ENCODE results near the gene TTLL3.
"Not testable (repeated sequence)": the region's sequence is repeated elsewhere in the genome, so short reads cannot be mapped to it uniquely, and the experiment has no call there.

TTLL3 gene

DNA sequence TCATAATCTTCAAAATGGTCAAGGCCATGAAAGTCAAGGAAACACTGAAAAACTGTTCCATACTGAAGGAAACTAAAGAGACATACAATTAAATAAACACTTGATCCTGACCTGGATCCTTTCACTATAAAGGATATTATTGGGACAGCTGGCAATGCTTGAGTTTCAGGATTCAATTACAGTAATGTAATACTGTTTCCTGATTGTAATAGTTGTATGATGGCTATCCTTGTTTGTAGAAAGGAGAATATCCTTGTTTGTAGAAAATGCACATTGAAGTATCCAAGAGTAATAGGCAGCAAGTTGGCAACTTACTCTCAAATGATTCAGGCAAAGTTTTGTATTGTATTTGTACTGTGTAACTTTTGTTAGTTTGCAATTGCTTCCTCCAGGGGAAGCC is 65.4 kb downstream of the TTLL3 start:
- Histone ChIP-seq H3K4me1 (ENCODE audit: low read depth, poor library complexity, severe bottlenecking) (peaks cover 10% of the 10 kb centered on the region), H3K79me2 (ENCODE audit: insufficient read depth, low read depth) (no peaks in the 10 kb centered on the region), H3K9ac (no peak overlapping the region), H3K27ac (no peak overlapping the region), H3K36me3 (ENCODE audit: insufficient read depth) (no peaks in the 10 kb centered on the region), H4K20me1 (ENCODE audit: insufficient read depth) (no peaks in the 10 kb centered on the region), H3K27me3 (ENCODE audit: insufficient read depth, low read depth) (no peaks in the 10 kb centered on the region), H3K4me3 (IDR thresholded peaks at IDR 0.05; ENCODE audit: insufficient read depth, low read depth, low read length) (no peak overlapping the region), H3K4me2 (no peak overlapping the region), H2AFZ (ENCODE audit: low read depth) (no peak overlapping the region)
- TF ChIP-seq, protein P1, sequence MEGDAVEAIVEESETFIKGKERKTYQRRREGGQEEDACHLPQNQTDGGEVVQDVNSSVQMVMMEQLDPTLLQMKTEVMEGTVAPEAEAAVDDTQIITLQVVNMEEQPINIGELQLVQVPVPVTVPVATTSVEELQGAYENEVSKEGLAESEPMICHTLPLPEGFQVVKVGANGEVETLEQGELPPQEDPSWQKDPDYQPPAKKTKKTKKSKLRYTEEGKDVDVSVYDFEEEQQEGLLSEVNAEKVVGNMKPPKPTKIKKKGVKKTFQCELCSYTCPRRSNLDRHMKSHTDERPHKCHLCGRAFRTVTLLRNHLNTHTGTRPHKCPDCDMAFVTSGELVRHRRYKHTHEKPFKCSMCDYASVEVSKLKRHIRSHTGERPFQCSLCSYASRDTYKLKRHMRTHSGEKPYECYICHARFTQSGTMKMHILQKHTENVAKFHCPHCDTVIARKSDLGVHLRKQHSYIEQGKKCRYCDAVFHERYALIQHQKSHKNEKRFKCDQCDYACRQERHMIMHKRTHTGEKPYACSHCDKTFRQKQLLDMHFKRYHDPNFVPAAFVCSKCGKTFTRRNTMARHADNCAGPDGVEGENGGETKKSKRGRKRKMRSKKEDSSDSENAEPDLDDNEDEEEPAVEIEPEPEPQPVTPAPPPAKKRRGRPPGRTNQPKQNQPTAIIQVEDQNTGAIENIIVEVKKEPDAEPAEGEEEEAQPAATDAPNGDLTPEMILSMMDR (conservative IDR thresholded peaks at IDR 0.05; ENCODE audit: low read depth, low read length): no peak

DNA sequence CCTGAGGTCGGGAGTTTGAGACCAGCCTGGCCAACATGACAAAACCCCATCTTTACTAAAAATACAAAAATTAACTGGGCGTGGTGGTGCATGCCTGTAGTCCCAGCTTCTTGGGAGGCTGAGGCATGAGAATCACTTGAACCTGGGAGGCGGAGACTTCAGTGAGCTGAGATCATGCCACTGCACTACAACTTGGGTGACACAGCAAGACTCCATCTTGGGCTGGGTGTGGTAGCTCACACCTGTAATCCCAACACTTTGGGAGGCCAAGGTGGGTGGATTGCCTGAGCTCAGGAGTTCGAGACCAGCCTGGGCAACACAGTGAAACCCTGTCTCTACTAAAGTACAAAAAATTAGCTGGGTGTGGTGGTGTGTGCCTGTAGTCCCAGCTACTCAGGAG is 66.2 kb downstream of the TTLL3 start:
- H3K4me2 ChIP-seq; H4K20me1 ChIP-seq (ENCODE audit: insufficient read depth); H3K9ac ChIP-seq; H3K79me2 ChIP-seq (ENCODE audit: insufficient read depth, low read depth); H2AFZ ChIP-seq (ENCODE audit: low read depth); H3K4me3 ChIP-seq (IDR thresholded peaks at IDR 0.05; ENCODE audit: insufficient read depth, low read depth, low read length); H3K27ac ChIP-seq; H3K27me3 ChIP-seq (ENCODE audit: insufficient read depth, low read depth); H3K36me3 ChIP-seq (ENCODE audit: insufficient read depth): not testable (repeated sequence)
- H3K4me1 ChIP-seq (ENCODE audit: low read depth, poor library complexity, severe bottlenecking): peaks cover 10% of the 10 kb centered on the region

DNA sequence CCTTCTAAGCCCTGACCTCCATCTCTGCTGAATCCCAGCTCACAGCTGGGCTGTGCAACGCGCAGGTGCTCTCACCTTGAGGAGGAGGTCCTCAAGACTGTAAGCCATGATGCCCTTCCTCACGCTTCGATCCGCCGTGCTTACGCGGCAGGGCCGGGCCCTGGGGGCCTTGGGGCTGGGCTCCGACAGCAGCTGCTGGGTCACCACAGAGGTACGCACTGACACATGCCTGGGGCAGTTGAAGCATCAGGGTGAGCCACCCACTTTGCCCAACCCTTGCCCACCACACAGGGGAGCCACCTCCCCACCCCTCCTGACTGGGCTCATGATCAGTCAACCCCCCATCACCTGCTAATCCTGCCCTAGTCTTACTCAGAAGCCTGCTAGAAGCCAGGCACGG is 66.9 kb downstream of the TTLL3 start:
- Histone ChIP-seq H3K9ac (no peak overlapping the region), H3K4me3 (IDR thresholded peaks at IDR 0.05; ENCODE audit: insufficient read depth, low read depth, low read length) (no peak overlapping the region), H3K36me3 (ENCODE audit: insufficient read depth) (no peaks in the 10 kb centered on the region), H4K20me1 (ENCODE audit: insufficient read depth) (no peaks in the 10 kb centered on the region), H3K79me2 (ENCODE audit: insufficient read depth, low read depth) (no peaks in the 10 kb centered on the region), H3K27me3 (ENCODE audit: insufficient read depth, low read depth) (no peaks in the 10 kb centered on the region), H3K4me2 (no peak overlapping the region), H2AFZ (ENCODE audit: low read depth) (no peak overlapping the region), H3K4me1 (ENCODE audit: low read depth, poor library complexity, severe bottlenecking) (peaks cover 10% of the 10 kb centered on the region), H3K27ac (no peak overlapping the region)
- TF ChIP-seq, protein P1 (conservative IDR thresholded peaks at IDR 0.05; ENCODE audit: low read depth, low read length): no peak

DNA sequence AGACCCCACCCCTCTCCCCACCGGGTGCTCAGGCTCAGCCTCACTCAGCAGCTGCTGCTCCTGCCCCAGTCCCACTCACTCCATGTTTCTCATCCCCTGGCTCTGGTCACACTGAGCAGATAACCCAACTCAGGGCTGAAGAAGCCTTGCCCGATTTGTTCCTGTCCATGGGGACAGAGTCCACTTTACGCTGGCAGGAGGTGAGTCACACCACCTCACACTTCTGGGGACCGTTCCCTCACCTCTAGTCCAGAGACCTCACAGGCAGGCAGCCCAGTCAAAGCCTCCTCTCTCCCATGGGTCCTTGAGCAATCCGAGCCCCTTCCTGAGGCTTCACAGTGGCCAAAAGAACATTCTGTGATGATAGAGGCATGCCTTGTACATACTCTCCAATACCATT is 68.6 kb downstream of the TTLL3 start:
- H3K9ac ChIP-seq: no peak overlapping the region
- no peaks in the 10 kb centered on the region for H4K20me1 ChIP-seq (ENCODE audit: insufficient read depth)
- H3K4me3 ChIP-seq (IDR thresholded peaks at IDR 0.05; ENCODE audit: insufficient read depth, low read depth, low read length): no peak overlapping the region
- TF ChIP-seq, protein P1 (conservative IDR thresholded peaks at IDR 0.05; ENCODE audit: low read depth, low read length): no peak
- peaks cover 10% of the 10 kb centered on the region for H3K4me1 ChIP-seq (ENCODE audit: low read depth, poor library complexity, severe bottlenecking)
- no peak overlapping the region for H2AFZ ChIP-seq (ENCODE audit: low read depth)
- no peaks in the 10 kb centered on the region for H3K27me3 ChIP-seq (ENCODE audit: insufficient read depth, low read depth)
- H3K79me2 ChIP-seq (ENCODE audit: insufficient read depth, low read depth): no peaks in the 10 kb centered on the region
- no peak overlapping the region for H3K27ac ChIP-seq
- no peaks in the 10 kb centered on the region for H3K36me3 ChIP-seq (ENCODE audit: insufficient read depth)
- no peak overlapping the region for H3K4me2 ChIP-seq

DNA sequence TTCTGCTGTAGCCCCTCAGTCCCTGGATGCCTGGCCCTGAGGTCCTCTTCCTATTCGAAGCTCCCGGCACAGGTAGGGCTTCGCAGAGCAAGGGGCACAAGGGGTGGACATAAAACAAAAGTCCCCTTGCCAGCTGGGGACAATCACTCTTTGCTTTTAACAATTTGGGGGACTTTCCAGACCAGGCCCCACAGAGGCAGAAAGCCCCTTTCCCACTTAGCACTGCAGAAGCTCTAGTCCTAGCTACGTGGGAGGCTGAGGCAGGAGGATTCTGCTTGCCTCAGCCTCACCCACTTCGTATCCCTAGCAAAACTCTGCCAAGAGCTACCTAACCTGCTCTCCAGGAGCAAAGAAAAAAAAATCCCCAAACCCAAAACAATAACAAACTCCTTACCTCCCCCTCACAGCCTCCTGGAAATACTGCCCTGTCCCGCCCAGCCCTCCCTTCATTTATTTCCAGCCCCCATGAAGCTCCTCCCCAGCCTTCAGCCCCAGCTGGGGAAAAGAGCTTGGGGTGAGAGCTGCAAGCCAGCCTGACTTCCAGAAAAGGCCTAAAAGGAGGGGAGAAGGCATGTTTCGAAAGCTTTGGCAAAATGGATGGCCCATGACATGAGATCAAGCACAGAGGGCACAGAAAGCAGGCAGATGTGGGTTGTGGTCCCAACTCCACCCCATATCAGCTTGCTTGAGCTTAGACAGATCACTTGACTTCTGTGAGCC is 69.9 kb downstream of the TTLL3 start, which contains the start of gene CIDEC:
Gene CIDEC (minus strand): TSS at position 424 of the 720 bp plus-strand sequence. CDS start 1,767 bp downstream, outside the sequence.
- no peak within 1 kb of the TSS for H3K27ac ChIP-seq
- H3K79me2 ChIP-seq (ENCODE audit: insufficient read depth, low read depth): no peaks in the 10 kb centered on the region
- TF ChIP-seq, protein P1 (conservative IDR thresholded peaks at IDR 0.05; ENCODE audit: low read depth, low read length): no peak
- no peaks in the 10 kb centered on the region for H3K27me3 ChIP-seq (ENCODE audit: insufficient read depth, low read depth)
- no peak within 1 kb of the TSS for H3K4me3 ChIP-seq (IDR thresholded peaks at IDR 0.05; ENCODE audit: insufficient read depth, low read depth, low read length)
- no peak within 1 kb of the TSS for H3K4me2 ChIP-seq
- no peaks in the 10 kb centered on the region for H4K20me1 ChIP-seq (ENCODE audit: insufficient read depth)
- H2AFZ ChIP-seq (ENCODE audit: low read depth): no peak within 1 kb of the TSS
- no peaks in the 10 kb centered on the region for H3K36me3 ChIP-seq (ENCODE audit: insufficient read depth)
- H3K9ac ChIP-seq: no peak within 1 kb of the TSS
- H3K4me1 ChIP-seq (ENCODE audit: low read depth, poor library complexity, severe bottlenecking): peaks cover 10% of the 10 kb centered on the region
